COLO668 (cell line): ENCODE data around the gene ODAD2.
"Not testable (repeated sequence)": the region's sequence is repeated elsewhere in the genome, so short reads cannot be mapped to it uniquely, and the experiment has no call there.

Experiments
- DNase-seq: peaks from one replicate; lab custom pipeline; 2025; ENCODE audit not compliant: unreplicated experiment; lab: John Stamatoyannopoulos, UW

ODAD2 gene, protein sequence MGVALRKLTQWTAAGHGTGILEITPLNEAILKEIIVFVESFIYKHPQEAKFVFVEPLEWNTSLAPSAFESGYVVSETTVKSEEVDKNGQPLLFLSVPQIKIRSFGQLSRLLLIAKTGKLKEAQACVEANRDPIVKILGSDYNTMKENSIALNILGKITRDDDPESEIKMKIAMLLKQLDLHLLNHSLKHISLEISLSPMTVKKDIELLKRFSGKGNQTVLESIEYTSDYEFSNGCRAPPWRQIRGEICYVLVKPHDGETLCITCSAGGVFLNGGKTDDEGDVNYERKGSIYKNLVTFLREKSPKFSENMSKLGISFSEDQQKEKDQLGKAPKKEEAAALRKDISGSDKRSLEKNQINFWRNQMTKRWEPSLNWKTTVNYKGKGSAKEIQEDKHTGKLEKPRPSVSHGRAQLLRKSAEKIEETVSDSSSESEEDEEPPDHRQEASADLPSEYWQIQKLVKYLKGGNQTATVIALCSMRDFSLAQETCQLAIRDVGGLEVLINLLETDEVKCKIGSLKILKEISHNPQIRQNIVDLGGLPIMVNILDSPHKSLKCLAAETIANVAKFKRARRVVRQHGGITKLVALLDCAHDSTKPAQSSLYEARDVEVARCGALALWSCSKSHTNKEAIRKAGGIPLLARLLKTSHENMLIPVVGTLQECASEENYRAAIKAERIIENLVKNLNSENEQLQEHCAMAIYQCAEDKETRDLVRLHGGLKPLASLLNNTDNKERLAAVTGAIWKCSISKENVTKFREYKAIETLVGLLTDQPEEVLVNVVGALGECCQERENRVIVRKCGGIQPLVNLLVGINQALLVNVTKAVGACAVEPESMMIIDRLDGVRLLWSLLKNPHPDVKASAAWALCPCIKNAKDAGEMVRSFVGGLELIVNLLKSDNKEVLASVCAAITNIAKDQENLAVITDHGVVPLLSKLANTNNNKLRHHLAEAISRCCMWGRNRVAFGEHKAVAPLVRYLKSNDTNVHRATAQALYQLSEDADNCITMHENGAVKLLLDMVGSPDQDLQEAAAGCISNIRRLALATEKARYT

DNA sequence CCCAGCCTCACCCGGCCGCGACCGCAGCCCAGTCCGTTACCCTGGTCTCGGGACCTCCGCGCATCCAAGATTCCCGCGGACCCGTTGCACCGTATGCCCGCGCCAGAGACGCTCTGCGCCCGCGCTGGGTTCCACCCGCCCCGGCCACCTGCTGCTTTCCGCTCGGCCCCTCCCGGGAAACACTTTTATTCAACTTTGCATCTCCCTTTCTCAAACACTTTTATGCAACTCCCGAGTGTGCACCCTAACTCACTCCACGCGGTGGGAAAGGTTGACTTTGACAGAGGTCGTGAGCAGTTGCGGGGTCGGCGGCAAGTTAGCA lies at the start of gene ODAD2:
Gene ODAD2, minus strand, starts transcription at position 126 of the 322 bp plus-strand sequence. CDS start 3,937 bp downstream, outside the sequence.
- DNase-seq: no peak

DNA sequence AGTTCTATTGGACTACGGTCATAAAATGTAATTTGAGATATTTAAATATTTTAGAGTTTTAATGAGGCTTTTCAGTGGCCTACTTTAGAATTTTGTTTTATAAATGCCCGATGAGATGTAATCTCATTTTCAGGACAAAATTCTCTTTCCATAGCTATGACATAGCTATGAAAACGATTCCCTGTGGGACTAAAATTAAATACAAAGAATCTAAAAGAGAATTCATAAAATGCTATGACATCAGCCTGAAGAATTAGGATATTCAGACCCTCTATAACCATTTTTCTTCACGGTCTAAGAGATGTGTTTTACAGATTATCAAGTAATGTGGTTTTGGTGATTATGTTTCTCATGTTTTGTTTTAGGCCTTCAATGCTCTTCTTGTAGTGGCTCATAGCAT lies 48.2 kb upstream of the ODAD2 start:
- DNase-seq: no peak

DNA sequence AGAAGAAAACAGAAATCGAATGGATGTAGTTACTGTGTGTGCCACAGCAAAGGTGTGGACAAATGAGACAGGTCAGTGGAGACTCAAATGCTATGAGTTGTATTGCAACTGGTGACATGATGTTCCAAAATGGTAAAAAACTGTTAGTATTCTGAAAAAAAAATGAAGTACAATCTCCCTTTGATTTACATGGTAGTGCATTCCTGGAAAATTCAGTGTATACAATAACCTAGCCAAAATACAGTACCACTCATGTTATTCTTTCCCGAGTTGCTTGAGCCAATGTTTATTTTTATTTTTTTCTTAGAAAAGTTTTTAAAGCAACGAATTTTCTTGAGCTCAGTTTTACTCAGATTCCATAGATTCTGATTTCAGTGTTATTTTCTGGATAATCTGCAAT lies 47.7 kb upstream of the ODAD2 start:
- DNase-seq: no peak

DNA sequence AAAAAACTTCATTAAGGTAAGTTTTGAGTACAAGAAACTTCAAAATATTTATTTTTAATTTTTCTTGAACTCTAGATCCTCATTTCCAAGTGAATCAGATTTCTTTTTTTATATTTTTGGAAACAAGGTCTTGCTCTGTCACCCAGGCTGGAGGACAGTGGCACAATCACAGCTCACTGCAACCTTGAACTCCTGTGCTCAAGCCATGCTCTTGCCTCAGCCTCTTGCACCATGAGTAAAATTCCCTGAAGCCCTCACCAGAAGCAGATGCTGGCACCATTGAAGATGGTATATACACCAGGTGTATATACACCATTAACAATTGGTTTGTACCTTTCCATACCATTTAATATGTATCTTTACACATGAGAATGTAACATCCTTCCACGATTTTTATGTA lies 45.1 kb upstream of the ODAD2 start:
- DNase-seq: no peak

DNA sequence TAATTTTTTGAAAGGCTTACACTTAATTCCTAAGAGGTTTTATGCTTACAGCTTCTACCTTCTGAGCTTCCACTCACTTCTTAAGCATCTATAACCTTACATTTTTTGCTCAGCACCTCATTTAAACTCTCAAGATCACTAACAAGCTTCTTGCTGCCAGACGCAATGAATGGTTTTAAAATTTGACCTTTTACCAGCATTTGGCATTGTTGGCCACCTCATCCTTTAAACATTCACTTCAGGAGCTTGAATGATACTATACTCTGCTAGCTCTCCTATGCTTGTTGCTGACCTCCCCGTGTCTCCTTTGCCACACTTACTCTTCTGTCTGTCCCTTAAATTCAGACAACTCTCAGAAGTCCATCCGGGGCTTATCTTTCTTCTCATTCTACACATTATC lies 37.7 kb upstream of the ODAD2 start:
- no peak for DNase-seq

DNA sequence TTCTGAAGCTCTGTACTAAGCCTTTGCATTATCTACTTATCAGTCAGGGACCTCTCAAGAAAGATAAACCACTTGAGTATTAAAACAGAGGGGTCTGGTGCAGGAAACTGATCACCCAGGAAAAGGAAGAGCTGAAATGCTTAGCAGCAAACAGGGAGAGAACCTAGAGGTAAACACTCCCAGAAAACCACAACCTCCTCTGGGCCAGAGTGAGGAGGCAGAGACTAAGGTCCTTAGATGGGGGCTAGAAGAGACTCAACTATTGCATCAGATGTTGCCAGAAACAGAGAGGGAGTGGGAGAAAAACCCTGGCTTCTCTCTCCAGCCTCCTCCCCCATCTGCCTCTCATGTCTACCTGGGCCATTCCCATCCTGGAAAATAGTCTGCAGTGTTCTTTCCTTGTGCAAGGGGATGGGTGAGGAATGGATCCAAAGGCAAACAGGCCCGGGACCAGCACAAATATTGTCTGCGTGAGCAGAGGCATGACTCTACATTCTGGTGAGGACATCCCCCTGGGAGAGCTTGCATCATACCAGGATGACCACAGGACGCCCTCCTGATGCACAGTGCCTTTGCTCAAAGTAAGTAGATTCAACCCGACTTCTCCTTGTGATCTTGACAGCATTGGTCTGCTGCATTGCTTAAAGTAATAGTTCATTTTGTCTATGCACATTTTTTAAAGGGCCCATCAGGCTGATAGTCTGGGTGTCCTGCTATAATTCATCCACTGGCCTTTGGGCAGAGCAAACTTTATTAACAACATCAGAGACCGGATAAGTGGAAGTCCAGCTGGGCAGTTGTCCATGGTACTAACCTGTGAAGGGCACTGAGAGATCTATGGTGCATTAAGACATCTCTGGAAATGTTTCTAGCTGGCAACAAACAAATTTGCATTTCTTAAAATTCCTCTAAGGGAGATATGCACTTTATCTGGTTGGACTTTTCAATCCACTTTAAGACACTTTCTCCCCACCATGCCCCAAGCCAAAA lies 22.4 kb upstream of the ODAD2 start:
- DNase-seq: no peak

DNA sequence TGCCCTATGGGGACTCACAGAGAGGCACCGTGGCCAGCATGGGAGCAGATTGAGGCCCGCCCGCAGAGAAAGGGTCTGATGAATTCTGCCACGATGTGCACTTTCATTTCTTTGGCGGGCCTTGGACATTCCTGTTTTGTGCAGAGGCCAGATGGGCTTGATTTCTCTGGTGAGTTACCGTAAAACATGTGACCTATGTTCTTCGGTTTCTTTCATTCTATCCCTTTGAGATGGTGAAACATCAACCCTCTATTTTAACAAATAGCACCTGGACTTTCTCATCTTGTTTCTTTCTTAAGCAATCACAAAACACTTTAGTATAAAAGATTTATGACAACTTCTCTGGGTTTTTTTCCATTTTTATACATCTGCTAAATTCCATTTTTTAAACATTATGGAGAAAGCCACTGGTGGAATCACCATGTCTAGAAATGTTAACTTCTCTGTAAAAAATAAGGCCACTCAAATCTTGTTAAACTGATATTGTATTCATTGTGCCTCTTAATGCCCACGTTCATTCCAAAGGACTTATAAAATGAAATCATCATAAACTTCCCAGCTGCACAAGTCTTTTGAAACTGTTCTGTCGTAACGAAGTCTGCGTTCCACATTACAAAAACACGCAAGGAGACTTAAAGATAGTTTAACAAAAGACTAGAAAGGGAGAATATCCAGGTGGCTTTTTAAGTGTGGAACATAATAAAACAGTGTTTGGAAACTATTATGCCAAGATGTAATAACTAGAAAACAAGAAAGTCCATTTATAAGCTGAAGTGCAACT lies 21.4 kb upstream of the ODAD2 start:
- no peak for DNase-seq

DNA sequence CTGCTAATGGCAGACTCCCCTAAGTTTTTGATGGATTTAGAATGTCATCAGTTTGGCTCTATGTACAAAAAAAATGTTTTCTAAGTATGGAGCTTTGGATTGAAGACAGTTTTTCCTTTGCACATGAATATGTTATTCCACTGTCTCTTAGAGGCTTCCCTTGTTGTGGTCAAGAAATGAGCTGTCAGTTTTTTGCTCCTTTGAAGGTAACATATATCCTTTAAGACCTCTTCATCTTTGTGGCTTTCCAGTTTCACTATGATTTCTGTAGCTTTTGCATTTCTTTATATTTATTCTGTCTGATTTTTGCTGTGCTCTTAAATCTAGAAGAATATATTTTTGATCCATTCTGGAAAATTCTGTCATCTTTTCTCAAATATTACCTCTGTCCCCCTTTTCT lies 15.8 kb upstream of the ODAD2 start:
- DNase-seq: no peak

DNA sequence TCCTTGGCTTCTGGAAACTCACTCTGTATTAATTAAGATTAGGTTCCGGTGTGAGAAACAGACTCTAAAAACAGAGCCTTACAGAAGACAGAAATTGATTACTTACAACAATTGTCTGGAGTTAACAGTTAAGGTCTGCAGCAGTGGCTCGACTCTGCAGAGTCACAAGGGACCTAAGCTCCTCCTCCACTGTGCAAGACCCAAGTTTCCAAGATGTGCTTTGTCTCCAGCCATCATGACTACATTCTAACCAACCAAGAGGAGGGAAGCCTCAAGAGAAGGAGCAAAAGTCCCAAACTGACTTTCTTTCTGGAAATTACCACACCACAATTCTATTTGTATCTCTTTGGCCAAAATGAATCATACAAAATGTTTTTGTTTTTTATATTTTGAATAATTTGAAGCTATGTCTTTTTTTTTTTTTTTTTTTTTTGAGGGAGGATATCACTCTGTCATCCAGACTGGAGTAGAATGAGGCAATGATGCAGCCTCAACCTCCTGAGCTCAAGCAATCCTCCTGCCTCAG lies 14.2 kb upstream of the ODAD2 start:
- no peak for DNase-seq

DNA sequence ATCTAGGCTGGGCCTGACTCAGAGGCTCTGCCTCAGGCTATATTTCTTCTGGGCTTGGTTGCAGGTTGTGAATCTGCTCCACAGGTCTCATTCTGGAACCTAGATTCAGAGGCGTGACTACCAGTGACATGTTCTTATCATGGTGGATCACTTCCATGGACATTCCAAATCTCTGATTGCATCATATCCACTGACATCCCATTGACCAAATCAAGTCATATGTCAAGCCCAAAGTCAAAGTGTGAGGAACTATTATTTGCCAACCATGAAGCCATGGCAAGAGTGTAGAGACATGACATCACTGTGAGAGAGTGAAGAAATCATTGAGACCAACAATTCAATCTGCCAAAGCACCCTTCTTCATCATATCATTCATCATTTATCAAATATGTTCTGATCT lies 11.9 kb upstream of the ODAD2 start:
- no peak for DNase-seq

DNA sequence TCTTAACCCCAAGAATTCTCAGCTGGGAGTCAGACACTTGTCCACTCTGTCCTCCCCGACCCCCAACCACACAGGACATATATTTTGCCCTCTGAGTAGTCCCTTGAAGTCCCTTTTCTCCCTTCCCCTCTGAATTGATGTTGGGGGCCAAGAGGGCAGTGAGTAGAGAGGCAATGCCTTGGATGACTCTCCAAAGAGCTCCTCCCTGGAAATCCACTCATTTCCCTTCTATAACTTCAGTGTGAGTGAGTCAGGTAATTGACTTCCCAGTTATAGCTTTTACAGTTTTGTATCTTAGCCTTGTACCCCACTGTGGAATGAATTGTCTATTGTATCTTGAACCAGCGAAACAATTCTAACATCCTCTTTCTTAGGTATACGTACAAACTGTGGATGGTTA lies 9.2 kb upstream of the ODAD2 start:
- DNase-seq: no peak

DNA sequence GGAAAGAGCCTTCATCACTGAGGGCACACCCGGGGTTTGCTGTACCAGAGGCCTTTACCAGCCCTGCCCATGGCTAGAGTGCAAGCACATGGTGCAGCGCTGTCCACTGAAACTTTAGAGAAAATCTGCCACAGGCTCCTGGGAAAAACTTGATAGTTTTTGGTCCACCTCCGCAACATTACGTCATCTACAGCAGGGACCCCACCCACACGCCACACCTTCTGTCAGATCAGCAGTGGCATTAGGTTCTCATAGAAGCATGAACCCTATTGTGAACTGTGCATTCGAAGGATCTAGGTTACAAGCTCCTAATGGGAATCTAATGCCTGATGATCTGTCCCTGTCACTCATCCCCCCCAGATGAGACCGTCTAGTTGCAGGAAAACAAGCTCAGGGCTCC lies 2.5 kb upstream of the ODAD2 start:
- no peak for DNase-seq

DNA sequence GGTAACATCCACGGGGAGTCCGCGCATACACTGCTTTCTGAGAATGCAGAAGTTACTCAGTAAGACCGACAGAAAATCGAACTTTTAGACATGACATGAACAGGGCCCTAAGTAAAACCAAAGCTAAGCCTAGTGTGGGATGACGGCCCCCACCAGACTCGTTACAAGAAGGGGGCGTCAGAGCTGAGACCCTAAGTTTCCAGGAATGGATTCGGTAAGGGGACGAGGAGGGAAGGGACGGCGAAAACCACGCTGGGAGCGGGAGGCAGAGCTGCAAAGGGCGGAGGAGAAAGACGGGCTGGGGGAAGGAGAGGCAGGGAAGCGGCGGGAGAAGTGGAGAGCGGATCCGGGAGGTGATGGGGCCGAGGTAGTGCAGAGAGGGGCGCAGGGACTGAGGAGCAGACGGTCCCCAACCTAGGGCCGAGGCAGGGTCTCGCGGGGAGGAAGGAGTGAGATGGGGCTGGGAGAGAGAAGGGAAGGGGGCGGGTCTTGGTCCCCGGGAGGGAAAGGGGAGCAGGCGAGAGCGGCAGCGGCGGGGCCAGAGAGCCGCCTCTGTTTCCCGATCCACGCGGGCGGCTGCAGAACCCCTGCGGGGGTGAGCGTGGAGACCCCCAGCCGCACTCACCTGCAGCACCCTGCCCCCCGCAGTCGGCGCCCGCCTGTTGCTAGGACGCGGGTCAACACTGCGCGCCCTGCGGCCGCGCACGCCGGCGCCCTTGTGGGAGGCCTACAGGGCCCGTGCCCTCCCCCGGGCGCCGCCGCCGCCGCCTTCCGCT lies 513 bp downstream of the ODAD2 start:
- peak; percentile 47 for DNase-seq

DNA sequence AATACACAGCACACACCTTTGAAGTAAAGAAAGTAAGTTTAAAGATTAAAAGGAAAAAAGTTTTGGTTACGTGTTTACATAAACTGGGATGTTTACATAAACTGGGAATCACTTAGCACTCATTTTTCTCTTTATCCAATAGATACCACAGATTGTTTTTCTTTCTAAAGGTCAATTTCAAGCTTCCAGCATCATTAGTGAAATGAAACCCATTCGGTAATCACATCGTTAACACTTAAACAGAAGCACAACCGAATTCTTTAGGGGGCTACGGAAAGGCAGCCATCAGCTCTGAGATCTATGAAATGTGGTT lies 1.1 kb downstream of the ODAD2 start:
- no peak for DNase-seq

DNA sequence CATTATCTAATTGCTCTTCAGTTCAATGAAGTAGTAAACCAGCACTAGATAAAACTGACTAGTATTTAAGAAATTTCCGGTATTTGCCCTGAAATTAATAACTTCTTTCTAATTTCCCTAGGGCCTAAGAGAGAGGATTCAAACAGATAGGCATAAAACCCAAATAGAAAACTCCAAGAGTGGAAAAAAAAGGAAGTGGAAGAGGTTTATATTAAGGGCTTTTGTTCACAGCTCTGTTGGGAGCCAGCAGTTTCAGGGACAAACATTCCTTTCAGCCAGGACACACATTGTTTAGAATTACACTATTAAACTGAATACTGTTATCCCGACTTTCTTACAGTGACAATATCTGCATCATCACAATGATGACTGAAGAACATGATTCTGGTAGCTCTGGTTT lies 3.6 kb downstream of the ODAD2 start:
- DNase-seq: no peak

DNA sequence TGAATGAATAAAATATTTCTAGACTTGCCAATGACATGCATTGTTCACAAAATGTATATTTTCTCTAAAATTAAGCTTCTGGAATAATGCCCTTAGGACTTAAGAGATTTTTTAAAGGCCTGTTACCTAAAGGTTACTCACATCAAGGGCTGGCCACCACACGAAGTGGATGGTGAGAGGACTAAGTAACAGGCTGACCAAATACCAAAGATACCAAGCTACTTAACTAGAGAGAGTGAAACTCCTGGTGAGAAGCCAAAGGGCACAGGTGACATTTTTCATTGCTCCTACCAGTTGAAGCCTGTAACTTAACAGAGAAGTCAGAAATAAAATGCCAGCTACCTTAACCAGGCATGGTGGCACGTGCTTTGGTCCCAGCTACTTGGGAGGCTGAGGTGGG lies 9.5 kb downstream of the ODAD2 start:
- not testable (repeated sequence) for DNase-seq

DNA sequence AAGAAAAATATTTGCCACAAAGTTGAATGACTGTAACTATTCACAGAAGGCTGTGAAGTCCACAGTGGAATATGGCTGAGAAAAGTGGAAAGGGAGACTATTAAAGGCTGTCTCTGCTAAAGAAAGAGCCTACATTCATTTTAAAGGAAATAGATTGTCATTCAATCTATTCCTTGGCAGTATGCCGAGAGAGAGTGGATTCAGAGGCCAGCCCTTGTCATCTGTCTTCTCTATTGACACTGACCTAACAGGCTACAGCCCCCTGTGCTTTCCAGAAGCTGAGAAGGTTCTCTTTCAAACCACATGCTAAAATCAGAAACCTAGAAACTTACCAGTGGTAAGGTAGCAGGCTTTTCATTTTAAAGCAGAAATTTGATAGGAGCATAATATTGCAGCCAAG lies 12.1 kb downstream of the ODAD2 start:
- DNase-seq: no peak

DNA sequence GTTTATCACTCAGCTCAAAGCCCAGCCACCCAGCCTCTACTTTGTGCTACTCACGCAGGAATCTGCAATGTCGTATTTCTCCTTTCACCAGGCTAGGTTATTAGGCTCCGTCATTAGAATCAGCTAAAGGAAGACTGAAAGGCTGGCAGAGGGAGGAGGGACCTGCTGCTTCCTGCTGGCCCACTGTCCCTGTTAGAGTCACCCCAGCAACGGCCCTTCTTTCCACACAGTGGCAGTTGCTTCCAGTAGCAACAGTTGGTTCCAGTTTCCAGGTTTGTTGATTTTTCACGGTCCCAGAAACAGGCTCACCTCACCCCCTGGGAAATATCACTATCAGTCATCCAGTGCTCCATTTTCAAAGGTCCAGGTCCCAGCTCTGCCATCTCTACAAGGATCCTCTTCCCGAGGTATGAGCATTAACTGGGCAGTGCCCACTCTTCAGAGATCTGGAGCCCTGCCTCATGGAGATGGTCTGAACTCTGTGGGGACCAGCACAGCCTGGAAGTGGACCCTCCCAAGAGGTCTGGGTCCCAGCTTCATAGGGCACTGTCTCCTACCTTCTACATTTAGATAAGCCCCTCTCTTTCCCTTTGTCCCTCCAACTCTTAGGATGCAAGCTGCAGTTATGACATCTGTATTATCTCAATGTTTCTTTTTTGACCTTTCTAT lies 15.9 kb downstream of the ODAD2 start:
- DNase-seq: no peak

DNA sequence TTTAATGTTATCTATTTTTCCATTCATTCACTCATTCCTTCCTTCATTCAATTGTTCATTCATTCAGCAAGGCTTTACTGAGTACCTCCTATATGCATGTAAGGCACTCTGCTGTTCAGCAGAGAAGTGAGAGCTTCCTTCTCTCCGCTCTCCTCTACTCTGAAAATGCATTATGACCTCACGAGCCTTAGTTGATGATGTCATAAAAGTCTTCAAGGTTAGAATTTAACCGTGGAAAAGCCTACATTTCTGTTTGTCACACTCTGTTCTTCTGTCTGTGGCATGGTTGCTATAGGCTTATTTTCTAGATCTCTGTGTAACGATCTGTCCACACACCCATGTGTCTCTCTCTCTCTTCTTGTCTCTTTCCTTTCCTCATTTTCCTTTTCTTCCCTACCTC lies 17.1 kb downstream of the ODAD2 start:
- DNase-seq: no peak
